Chondrocyte (in vitro differentiated cells): ENCODE results near the gene PAK5. TPM values are rescaled to one million over a fixed set of nuclear protein-coding genes. Genes with fewer than 3 reads are reported as not detected.

Source experiments
- DNase-seq: peaks from one replicate; pipeline ENCODE4 v3.0.0; 2021; ENCODE audit warnings: mixed read lengths, low spot score
- H3K27ac Mint-ChIP-seq: one replicate; pipeline ENCODE4 v1.8.0; 2021; ENCODE audit warnings: mild to moderate bottlenecking, moderate library complexity, mixed read lengths; ENCODE audit not compliant: unreplicated experiment
- H3K27me3 Mint-ChIP-seq: 2 replicates; pipeline ENCODE4 v1.8.0; 2021; ENCODE audit warnings: low read depth, mixed read lengths
- H3K36me3 Mint-ChIP-seq: 2 replicates; pipeline ENCODE4 v1.8.0; 2021; ENCODE audit warnings: low read depth, mixed read lengths
- H3K4me1 Mint-ChIP-seq: 2 replicates; pipeline ENCODE4 v1.8.0; 2021; ENCODE audit warnings: low read depth, mild to moderate bottlenecking, mixed read lengths
- H3K4me3 Mint-ChIP-seq: one replicate; pipeline ENCODE4 v1.8.0; 2021; ENCODE audit warnings: mild to moderate bottlenecking, moderate library complexity, mixed read lengths; ENCODE audit not compliant: unreplicated experiment
- H3K9me3 Mint-ChIP-seq: 2 replicates; pipeline ENCODE4 v1.8.0; 2021; ENCODE audit warnings: low read depth, mixed read lengths
- total RNA-seq: library from RNA; stranded (reverse); gene quantifications from 3 replicates; pipeline ENCODE4 v1.2.1, GENCODE V29; 2021
- TF ChIP-seq, protein P1 (sequence below): fragments of 200-600 bp; sonication (generic); IDR thresholded peaks from 2 replicates; pipeline ENCODE4 v1.5.0; 2021; ENCODE audit warnings: antibody characterized with exemption, mild to moderate bottlenecking, moderate library complexity

PAK5 gene
- total RNA-seq, 1 donor from 2014 or later: not detected

DNA sequence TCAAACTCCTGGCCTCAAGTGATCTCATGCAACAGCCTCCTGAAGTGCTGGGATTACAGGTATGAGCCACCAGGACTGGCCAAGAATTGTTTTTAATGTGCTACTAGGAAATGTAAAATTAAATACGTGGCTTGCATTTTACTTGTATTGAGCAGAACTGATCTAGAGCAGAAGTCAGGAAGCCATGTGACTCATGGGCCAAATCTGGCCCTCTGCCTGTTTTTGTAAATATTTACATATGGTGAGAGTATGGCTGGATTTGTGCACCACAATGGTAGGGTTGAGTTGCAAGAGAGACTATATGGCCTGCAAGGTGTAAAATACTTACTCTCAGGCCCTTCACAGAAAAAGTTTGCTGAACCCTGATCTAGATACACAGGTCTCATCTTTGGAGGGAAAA is 248.7 kb downstream of the PAK5 start:
- H3K36me3 Mint-ChIP-seq: no peaks in the 10 kb centered on the region
- H3K4me1 Mint-ChIP-seq: no peaks in the 10 kb centered on the region
- H3K9me3 Mint-ChIP-seq: no peaks in the 10 kb centered on the region
- peaks cover 19% of the 10 kb centered on the region for H3K27me3 Mint-ChIP-seq
- no peak for DNase-seq
- TF ChIP-seq, protein P1, sequence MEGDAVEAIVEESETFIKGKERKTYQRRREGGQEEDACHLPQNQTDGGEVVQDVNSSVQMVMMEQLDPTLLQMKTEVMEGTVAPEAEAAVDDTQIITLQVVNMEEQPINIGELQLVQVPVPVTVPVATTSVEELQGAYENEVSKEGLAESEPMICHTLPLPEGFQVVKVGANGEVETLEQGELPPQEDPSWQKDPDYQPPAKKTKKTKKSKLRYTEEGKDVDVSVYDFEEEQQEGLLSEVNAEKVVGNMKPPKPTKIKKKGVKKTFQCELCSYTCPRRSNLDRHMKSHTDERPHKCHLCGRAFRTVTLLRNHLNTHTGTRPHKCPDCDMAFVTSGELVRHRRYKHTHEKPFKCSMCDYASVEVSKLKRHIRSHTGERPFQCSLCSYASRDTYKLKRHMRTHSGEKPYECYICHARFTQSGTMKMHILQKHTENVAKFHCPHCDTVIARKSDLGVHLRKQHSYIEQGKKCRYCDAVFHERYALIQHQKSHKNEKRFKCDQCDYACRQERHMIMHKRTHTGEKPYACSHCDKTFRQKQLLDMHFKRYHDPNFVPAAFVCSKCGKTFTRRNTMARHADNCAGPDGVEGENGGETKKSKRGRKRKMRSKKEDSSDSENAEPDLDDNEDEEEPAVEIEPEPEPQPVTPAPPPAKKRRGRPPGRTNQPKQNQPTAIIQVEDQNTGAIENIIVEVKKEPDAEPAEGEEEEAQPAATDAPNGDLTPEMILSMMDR: no peak
- no peak overlapping the region for H3K27ac Mint-ChIP-seq
- no peak overlapping the region for H3K4me3 Mint-ChIP-seq

DNA sequence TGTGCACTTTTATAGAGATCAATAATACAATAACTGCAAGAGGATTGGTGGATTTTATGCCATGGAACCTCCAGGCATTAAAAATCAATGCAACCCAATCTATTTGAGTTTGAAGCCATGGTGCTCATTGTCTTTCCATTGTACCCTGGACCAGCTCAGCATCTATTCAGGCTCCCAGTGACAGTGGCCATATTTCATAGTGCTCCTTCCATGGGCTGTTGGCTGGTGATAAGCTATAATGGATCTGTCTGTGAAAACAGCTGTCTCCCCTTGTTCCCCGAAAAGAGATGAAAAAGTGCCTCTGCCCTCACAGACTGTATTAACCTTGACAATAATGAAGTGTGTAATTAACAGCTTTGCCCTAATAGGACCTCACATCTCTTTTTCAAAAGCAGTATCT is 250.2 kb downstream of the PAK5 start:
- H3K27me3 Mint-ChIP-seq: peaks cover 19% of the 10 kb centered on the region
- no peaks in the 10 kb centered on the region for H3K4me1 Mint-ChIP-seq

DNA sequence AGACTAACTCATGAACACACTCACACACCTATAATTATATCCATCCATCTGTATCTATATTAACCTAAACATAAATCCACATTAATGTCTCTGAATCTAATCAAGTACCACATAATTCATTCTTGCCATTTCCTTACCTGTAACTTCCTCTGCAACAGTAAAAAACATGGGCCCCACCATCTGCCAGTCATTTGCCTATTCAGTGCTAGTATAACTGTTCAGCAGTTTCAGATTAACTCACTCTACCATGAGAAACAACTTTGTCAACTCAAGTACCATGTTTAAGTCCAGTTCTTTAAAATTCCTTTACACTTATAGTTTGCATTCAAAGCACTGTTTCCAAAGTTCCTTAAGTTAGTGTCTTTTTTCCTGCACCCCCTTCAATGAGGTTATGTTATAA is 255.7 kb downstream of the PAK5 start:
- Mint-ChIP-seq H3K36me3 (no peaks in the 10 kb centered on the region), H3K27ac (no peak overlapping the region), H3K27me3 (peaks cover 9% of the 10 kb centered on the region), H3K9me3 (no peaks in the 10 kb centered on the region), H3K4me1 (no peaks in the 10 kb centered on the region), H3K4me3 (no peak overlapping the region)
- no peak for DNase-seq
- TF ChIP-seq, protein P1: no peak

More for the DNA sequence above, 250.2 kb downstream of the PAK5 start:
- Mint-ChIP-seq H3K27ac (no peak overlapping the region), H3K4me3 (no peak overlapping the region), H3K9me3 (no peaks in the 10 kb centered on the region), H3K36me3 (no peaks in the 10 kb centered on the region)
- DNase-seq: no peak
- TF ChIP-seq, protein P1: no peak

DNA sequence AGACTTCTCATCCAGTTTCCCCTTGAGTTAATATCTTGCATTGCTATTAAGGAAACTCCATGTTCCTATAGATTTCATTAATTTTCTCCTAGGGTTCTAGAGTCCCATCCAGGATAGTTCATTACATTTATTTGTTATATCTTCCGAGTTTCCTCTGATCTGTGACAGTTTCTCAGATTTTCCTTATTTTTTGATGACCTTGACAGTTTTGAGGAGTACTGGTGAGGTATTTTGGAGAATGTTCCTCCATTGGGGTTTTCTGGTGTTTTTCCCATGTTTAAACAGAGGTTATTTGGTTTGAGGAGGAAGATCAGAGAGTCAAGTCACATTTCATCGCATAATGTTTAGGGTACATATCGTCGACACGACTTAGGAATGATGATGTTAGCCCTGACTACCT is 256.7 kb downstream of the PAK5 start:
- Mint-ChIP-seq H3K27ac (no peak overlapping the region), H3K27me3 (peaks cover 6% of the 10 kb centered on the region), H3K9me3 (no peaks in the 10 kb centered on the region), H3K4me3 (no peak overlapping the region), H3K36me3 (no peaks in the 10 kb centered on the region), H3K4me1 (peaks cover 4% of the 10 kb centered on the region)
- no peak for DNase-seq
- TF ChIP-seq, protein P1: no peak

DNA sequence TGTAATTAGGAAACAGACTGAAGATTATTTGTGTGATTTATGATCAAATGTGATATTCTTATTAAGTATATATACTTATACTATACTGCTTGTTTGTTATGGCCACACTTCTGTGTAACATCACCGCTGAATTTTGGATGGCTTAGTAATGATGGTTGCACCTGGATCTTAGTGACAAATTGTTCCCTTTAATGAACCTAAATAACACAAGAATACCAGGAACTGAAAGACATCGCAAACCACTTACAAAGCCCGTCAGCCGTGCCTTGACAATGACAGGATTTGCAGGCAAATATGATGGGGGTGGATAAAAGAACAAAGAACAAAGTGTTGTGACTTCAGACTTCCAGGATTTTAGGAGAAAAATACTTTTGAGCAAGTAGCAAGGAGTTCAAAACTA is 257.4 kb downstream of the PAK5 start:
- Mint-ChIP-seq H3K4me1 (peaks cover 6% of the 10 kb centered on the region), H3K27me3 (peaks cover 6% of the 10 kb centered on the region), H3K9me3 (no peaks in the 10 kb centered on the region), H3K4me3 (no peak overlapping the region), H3K27ac (no peak overlapping the region), H3K36me3 (no peaks in the 10 kb centered on the region)
- no peak for DNase-seq
- TF ChIP-seq, protein P1: no peak
